ENCODE results near the gene BTRC. TPM values are rescaled to one million over a fixed set of nuclear protein-coding genes. Genes with fewer than 3 reads are reported as not detected.

BTRC gene
- total and polyA plus RNA-seq, 2 donors (not counting 3 experiments of a cell fraction or from before 2014, with no cell fraction given), result 11.6 to 18.5 TPM

DNA sequence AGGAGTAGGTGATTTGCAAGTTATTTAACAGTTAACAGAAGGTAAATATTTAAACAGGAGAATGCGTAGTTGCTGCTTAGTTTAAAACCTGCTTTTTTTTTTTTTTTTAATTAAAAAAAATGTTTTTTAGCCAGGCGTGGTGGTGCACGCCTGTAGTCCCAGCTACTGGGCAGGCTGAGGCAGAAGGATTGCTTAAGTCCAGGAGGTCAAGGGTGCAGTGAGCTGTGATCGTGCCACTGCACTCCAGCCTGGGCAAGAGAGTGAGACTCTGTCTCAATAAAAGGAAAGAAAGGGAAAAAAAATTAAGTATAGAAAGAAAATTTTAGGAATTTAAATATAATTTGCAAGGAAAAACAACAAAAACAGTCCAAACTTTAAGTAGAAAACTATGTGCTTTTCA lies 71.6 kb downstream of the BTRC start:
- Histone ChIP-seq H3K27ac (ENCODE audit: insufficient read depth, low read depth, low read length) (no peak overlapping the region), H2AFZ (ENCODE audit: low read depth, low read length) (no peak overlapping the region), H3K36me3 (ENCODE audit: control insufficient read depth in 2 of 2, extremely low read depth in 1 of 2, insufficient read depth in 2 of 2, low read length in 2 of 2) (no peaks in the 10 kb centered on the region), H3K9me1 (replicated peaks; ENCODE audit: control insufficient read depth, extremely low read depth, insufficient read depth, low read length) (no peaks in the 10 kb centered on the region), H3K4me3 (replicated peaks in 1 of 3; ENCODE audit: insufficient read depth in 1 of 3, low read depth in 1 of 3, low read length in 3 of 3) (no peak overlapping the region), H3K27me3 (ENCODE audit: control insufficient read depth in 2 of 2, insufficient read depth in 2 of 2, low read length in 2 of 2) (no peaks in the 10 kb centered on the region), H3K4me2 (ENCODE audit: insufficient read depth, low read length) (no peak overlapping the region), H3K9ac (replicated peaks; ENCODE audit: extremely low read depth, insufficient read depth, low read length) (no peak overlapping the region), H3K9me3 (replicated peaks; ENCODE audit: control insufficient read depth, insufficient read depth, low read length) (no peaks in the 10 kb centered on the region), H3K79me2 (ENCODE audit: control insufficient read depth, insufficient read depth, low read length) (no peaks in the 10 kb centered on the region), H3K4me1 (ENCODE audit: control insufficient read depth, extremely low read depth, insufficient read depth, low read length) (no peaks in the 10 kb centered on the region), H4K20me1 (replicated peaks; ENCODE audit: control insufficient read depth, extremely low read depth, insufficient read depth, low read length) (no peaks in the 10 kb centered on the region)
- ChIA-PET CTCF (interaction anchor here (0.7 to 3.1 kb wide), 2 partner anchors 41 to 71 kb away, joined by 3 to 11 read pairs; no protein-coding TSS in a partner anchor), POLR2A (no interaction called here)
- intact Hi-C loops (cut with micrococcal nuclease), result no loop called here
- DNase-seq (ENCODE audit: low read depth, low spot score) (no peak), FAIRE-seq (no peak)
- no peak for TF ChIP-seq MYC (IDR thresholded peaks at IDR 0.05; ENCODE audit: low read depth, low read length)
- no peak for TF ChIP-seq JUN (IDR thresholded peaks at IDR 0.05; ENCODE audit: borderline replicate concordance, insufficient read depth, insufficient read length, low read depth)
- TF ChIP-seq, protein P1, sequence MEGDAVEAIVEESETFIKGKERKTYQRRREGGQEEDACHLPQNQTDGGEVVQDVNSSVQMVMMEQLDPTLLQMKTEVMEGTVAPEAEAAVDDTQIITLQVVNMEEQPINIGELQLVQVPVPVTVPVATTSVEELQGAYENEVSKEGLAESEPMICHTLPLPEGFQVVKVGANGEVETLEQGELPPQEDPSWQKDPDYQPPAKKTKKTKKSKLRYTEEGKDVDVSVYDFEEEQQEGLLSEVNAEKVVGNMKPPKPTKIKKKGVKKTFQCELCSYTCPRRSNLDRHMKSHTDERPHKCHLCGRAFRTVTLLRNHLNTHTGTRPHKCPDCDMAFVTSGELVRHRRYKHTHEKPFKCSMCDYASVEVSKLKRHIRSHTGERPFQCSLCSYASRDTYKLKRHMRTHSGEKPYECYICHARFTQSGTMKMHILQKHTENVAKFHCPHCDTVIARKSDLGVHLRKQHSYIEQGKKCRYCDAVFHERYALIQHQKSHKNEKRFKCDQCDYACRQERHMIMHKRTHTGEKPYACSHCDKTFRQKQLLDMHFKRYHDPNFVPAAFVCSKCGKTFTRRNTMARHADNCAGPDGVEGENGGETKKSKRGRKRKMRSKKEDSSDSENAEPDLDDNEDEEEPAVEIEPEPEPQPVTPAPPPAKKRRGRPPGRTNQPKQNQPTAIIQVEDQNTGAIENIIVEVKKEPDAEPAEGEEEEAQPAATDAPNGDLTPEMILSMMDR (IDR thresholded peaks at IDR 0.05; ENCODE audit: extremely low read depth in 1 of 2, insufficient read depth in 1 of 2, low read depth in 1 of 2, low read length in 2 of 2), result no peak
- no peak for TF ChIP-seq POLR2A (IDR thresholded peaks at IDR 0.05; ENCODE audit: low read depth, low read length)
- TF ChIP-seq FOS (IDR thresholded peaks at IDR 0.05; ENCODE audit: borderline replicate concordance, insufficient read depth, low read length), result no peak
- TF ChIP-seq EZH2 (IDR thresholded peaks at IDR 0.05; ENCODE audit: borderline replicate concordance, low read depth, low read length, severe bottlenecking), result no peak
- no peak for TF ChIP-seq GATA2 (IDR thresholded peaks at IDR 0.05; ENCODE audit: insufficient read depth, insufficient read length, low read depth, low read length)
- BruUV-seq (replicated peaks), result no TSS peak
- dilution Hi-C loops (cut with MboI; ENCODE audit: extremely low pct_ligation_motif_present, low sequenced_read_pairs), result no loop called here
